ENCODE data around the gene PTPRG. TPM values are rescaled to one million over a fixed set of nuclear protein-coding genes. Genes with fewer than 3 reads are reported as not detected.

Gene PTPRG
- total and polyA plus RNA-seq, 2 of the 13 experiments (the other 11 are each of a cell fraction or from before 2014, with no cell fraction given) = 8.0 to 25.3 TPM

- no peak for TF ChIP-seq GLMP (CRISPR knock-in tag; IDR thresholded peaks at IDR 0.05; ENCODE audit: borderline replicate concordance)
- TF ChIP-seq ZNF17 (CRISPR knock-in tag; IDR thresholded peaks at IDR 0.05) = no peak
- TF ChIP-seq TEAD2 (CRISPR knock-in tag; IDR thresholded peaks at IDR 0.05) = no peak
- no peak for TF ChIP-seq IRX3 (CRISPR knock-in tag; IDR thresholded peaks at IDR 0.05; ENCODE audit: borderline replicate concordance, low read depth)
- no peak for TF ChIP-seq ZMAT3 (CRISPR knock-in tag; conservative IDR thresholded peaks at IDR 0.05)
These were observed 715.3 kb downstream of the PTPRG start (continued) for GRCh38 chr3:62276658-62277180.

DNA sequence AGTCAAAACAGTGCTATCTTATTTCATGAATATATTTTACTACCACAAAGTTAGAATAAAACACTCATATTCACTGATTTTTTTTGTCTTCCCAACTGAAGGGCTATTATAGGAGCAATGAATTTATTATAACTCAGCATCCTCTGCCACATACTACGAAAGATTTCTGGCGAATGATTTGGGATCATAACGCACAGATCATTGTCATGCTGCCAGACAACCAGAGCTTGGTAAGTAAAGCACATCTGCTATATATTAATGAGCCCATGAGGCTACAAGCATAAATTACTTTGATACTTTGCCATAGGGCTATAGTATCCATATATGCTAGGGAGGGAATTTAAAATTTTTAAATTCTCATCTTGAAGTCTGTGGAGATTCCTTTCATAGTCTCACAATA lies 716.1 kb downstream of the PTPRG start:
- DNase-seq (ENCODE audit: low spot score) (no peak), FAIRE-seq (no peak), ATAC-seq (no peak)
- Histone ChIP-seq H4K20me1 (ENCODE audit: insufficient read depth, low read length) (no peaks in the 10 kb centered on the region), H3K4me3 (replicated peaks in 1 of 3; ENCODE audit: insufficient read depth in 1 of 3, low read depth in 2 of 3, low read length in 3 of 3) (no peak overlapping the region), H3K4me1 (ENCODE audit: insufficient read depth, low read length) (no peaks in the 10 kb centered on the region), H2AFZ (ENCODE audit: low read length) (no peak overlapping the region), H3K36me3 (replicated peaks in 1 of 2; ENCODE audit: control insufficient read depth in 1 of 2, insufficient read depth in 2 of 2, low read length in 2 of 2) (peaks cover 4 to 21% of the 10 kb centered on the region in 2 experiments; a peak in 4 of 5 replicates), H3K9me3 (ENCODE audit: low read length) (no peaks in the 10 kb centered on the region), H3K79me2 (ENCODE audit: insufficient read depth, low read length) (no peaks in the 10 kb centered on the region), H3K4me2 (ENCODE audit: low read depth, low read length) (no peak overlapping the region), H3K27ac (ENCODE audit: extremely low read length, insufficient read depth, low read length) (no peak overlapping the region), H3K9ac (ENCODE audit: insufficient read depth, low read depth, low read length) (no peak overlapping the region), H3K27me3 (ENCODE audit: control insufficient read depth in 1 of 2, insufficient read depth in 2 of 2, low read length in 2 of 2) (no peaks in the 10 kb centered on the region)
- in situ Hi-C loops (cut with HindIII; ENCODE audit: extremely low pct_ligation_motif_present, low pct_unique_long_range_greater_than_20kb) = no loop called here
- intact Hi-C loops (cut with micrococcal nuclease; ENCODE audit: unreplicated experiment) = no loop called here
- no TSS peak for BruUV-seq (replicated peaks)
- POLR2A ChIA-PET = no interaction called here
- CTCF ChIA-PET (ENCODE audit: low intra/inter-chr PET ratio, low total read pairs) = no interaction called here
- WGBS (ENCODE audit: low lambda C conversion rate) = 96% methylated on average over 3 of the region's 3 CpGs
- TF ChIP-seq SIN3A (IDR thresholded peaks at IDR 0.05; ENCODE audit: borderline replicate concordance, low read depth, low read length) (no peak), RNF2 (conservative IDR thresholded peaks at IDR 0.05; ENCODE audit: low read depth) (no peak), DPF2 (CRISPR knock-in tag; IDR thresholded peaks at IDR 0.05; ENCODE audit: borderline replicate concordance, low read depth) (no peak), HES4 (CRISPR knock-in tag; IDR thresholded peaks at IDR 0.05; ENCODE audit: borderline replicate concordance) (no peak), ATM (IDR thresholded peaks at IDR 0.05; ENCODE audit: borderline replicate concordance) (no peak), ZNF670 (CRISPR knock-in tag; IDR thresholded peaks at IDR 0.05; ENCODE audit: borderline replicate concordance) (no peak), ZNF232 (CRISPR knock-in tag; IDR thresholded peaks at IDR 0.05; ENCODE audit: borderline replicate concordance) (no peak), REXO4 (CRISPR knock-in tag; IDR thresholded peaks at IDR 0.05; ENCODE audit: borderline replicate concordance) (no peak), ZNF101 (CRISPR knock-in tag; IDR thresholded peaks at IDR 0.05; ENCODE audit: borderline replicate concordance, low read depth) (no peak), XBP1 (CRISPR knock-in tag; IDR thresholded peaks at IDR 0.05) (no peak), ZBTB38 (CRISPR knock-in tag; IDR thresholded peaks at IDR 0.05) (no peak), KLF16 (CRISPR knock-in tag; IDR thresholded peaks at IDR 0.05) (no peak), FOXK1 (CRISPR knock-in tag; IDR thresholded peaks at IDR 0.05; ENCODE audit: borderline replicate concordance, low read depth) (no peak), U2AF2 (IDR thresholded peaks at IDR 0.05; ENCODE audit: low read depth, low read length) (no peak)
- TF ChIP-seq, protein P1, sequence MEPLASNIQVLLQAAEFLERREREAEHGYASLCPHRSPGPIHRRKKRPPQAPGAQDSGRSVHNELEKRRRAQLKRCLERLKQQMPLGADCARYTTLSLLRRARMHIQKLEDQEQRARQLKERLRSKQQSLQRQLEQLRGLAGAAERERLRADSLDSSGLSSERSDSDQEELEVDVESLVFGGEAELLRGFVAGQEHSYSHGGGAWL (CRISPR knock-in tag; IDR thresholded peaks at IDR 0.05) = no peak
- TF ChIP-seq, protein P2, sequence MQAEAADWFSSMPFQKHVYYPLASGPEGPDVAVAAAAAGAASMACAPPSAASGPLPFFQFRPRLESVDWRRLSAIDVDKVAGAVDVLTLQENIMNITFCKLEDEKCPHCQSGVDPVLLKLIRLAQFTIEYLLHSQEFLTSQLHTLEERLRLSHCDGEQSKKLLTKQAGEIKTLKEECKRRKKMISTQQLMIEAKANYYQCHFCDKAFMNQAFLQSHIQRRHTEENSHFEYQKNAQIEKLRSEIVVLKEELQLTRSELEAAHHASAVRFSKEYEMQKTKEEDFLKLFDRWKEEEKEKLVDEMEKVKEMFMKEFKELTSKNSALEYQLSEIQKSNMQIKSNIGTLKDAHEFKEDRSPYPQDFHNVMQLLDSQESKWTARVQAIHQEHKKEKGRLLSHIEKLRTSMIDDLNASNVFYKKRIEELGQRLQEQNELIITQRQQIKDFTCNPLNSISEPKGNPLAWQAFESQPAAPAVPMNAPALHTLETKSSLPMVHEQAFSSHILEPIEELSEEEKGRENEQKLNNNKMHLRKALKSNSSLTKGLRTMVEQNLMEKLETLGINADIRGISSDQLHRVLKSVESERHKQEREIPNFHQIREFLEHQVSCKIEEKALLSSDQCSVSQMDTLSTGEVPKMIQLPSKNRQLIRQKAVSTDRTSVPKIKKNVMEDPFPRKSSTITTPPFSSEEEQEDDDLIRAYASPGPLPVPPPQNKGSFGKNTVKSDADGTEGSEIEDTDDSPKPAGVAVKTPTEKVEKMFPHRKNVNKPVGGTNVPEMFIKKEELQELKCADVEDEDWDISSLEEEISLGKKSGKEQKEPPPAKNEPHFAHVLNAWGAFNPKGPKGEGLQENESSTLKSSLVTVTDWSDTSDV (CRISPR knock-in tag; IDR thresholded peaks at IDR 0.05) = no peak

All from HepG2 (cell line).